Activated CD8-positive, alpha-beta memory T cell treated with anti-CD3 and anti-CD28 coated beads for 48 hours (primary cell): ENCODE results near the gene RAB44.
"Not testable (repeated sequence)": the region's sequence is repeated elsewhere in the genome, so short reads cannot be mapped to it uniquely, and the experiment has no call there.

Experiments
- DNase-seq, 3 experiments: peaks; one replicate each; pipeline ENCODE4 v3.0.0-alpha.2; 2020; ENCODE audit warnings: low read depth in 2 of 3, low spot score in 2 of 3

Gene RAB44

GRCh38 chr6:36686668-36687513 lies 10.7 kb upstream of the RAB44 start:
- DNase-seq = no peak

GRCh38 chr6:36688063-36688738 lies 9.4 kb upstream of the RAB44 start:
- no peak for DNase-seq

GRCh38 chr6:36688739-36689075 lies 8.9 kb upstream of the RAB44 start:
- DNase-seq = no peak

GRCh38 chr6:36691011-36691410 lies 6.6 kb upstream of the RAB44 start:
- DNase-seq = no peak

GRCh38 chr6:36691612-36692011 lies 6.0 kb upstream of the RAB44 start:
- no peak for DNase-seq

- no peak for DNase-seq
These were observed 5.4 kb upstream of the RAB44 start for GRCh38 chr6:36692220-36692619.

- DNase-seq = no peak
These were observed 4.5 kb upstream of the RAB44 start for GRCh38 chr6:36692861-36693702.

- DNase-seq = no peak
These were observed 3.0 kb upstream of the RAB44 start for GRCh38 chr6:36694616-36695015.

GRCh38 chr6:36695414-36695813 lies 2.2 kb upstream of the RAB44 start:
- no peak for DNase-seq

GRCh38 chr6:36698196-36698595 lies 570 bp downstream of the RAB44 start:
- DNase-seq = no peak

- DNase-seq = no peak
These were observed 1.2 kb downstream of the RAB44 start for GRCh38 chr6:36698871-36699271.

GRCh38 chr6:36699348-36699747 lies 1.7 kb downstream of the RAB44 start:
- DNase-seq = no peak

GRCh38 chr6:36700071-36700812 lies 2.6 kb downstream of the RAB44 start:
- no peak for DNase-seq

GRCh38 chr6:36700831-36701230 lies 3.2 kb downstream of the RAB44 start:
- no peak for DNase-seq

GRCh38 chr6:36701401-36701991 lies 3.9 kb downstream of the RAB44 start:
- no peak for DNase-seq

GRCh38 chr6:36702656-36703055 lies 5.0 kb downstream of the RAB44 start:
- DNase-seq = no peak

- DNase-seq = no peak
These were observed 5.5 kb downstream of the RAB44 start for GRCh38 chr6:36703081-36703606.

- no peak for DNase-seq
These were observed 6.4 kb downstream of the RAB44 start for GRCh38 chr6:36703982-36704381.

GRCh38 chr6:36704961-36705577 lies 7.4 kb downstream of the RAB44 start:
- DNase-seq = not testable (repeated sequence)

GRCh38 chr6:36706339-36706738 lies 8.7 kb downstream of the RAB44 start:
- DNase-seq = no peak
